Smooth muscle cell (in vitro differentiated cells): ENCODE data around the gene DPP10. TPM values are rescaled to one million over a fixed set of nuclear protein-coding genes. Genes with fewer than 3 reads are reported as not detected.
"Not testable (repeated sequence)": the region's sequence is repeated elsewhere in the genome, so short reads cannot be mapped to it uniquely, and the experiment has no call there.

Source experiments
- DNase-seq: peaks from one replicate; lab custom pipeline; 2025; ENCODE audit not compliant: unreplicated experiment; lab: John Stamatoyannopoulos, UW
- H2AFZ ChIP-seq: fragments of 200-600 bp; sonication (generic); 2 replicates; pipeline ENCODE4 v1.6.0; 2016; ENCODE audit warnings: antibody characterized with exemption, low read depth, mild to moderate bottlenecking
- H3F3A ChIP-seq: fragments of 200-600 bp; sonication (generic); 2 replicates; pipeline ENCODE4 v1.6.0; 2017; ENCODE audit warnings: antibody characterized with exemption, low read depth
- H3K27ac ChIP-seq: fragments of 200-600 bp; sonication (generic); 2 replicates; pipeline ENCODE4 v1.5.1; 2016; ENCODE audit warnings: low read depth, mild to moderate bottlenecking
- H3K27me3 ChIP-seq: fragments of 200-600 bp; sonication (generic); 2 replicates; pipeline ENCODE4 v1.6.1; 2016; ENCODE audit warnings: low read depth, mild to moderate bottlenecking
- H3K36me3 ChIP-seq: fragments of 200-600 bp; sonication (generic); 2 replicates; pipeline ENCODE4 v1.5.1; 2016; ENCODE audit warnings: low read depth
- H3K4me1 ChIP-seq: fragments of 200-600 bp; sonication (generic); 2 replicates; pipeline ENCODE4 v1.5.1; 2016; ENCODE audit warnings: low read depth
- H3K4me2 ChIP-seq: fragments of 200-600 bp; sonication (generic); 2 replicates; pipeline ENCODE4 v1.6.0; 2016; ENCODE audit warnings: mild to moderate bottlenecking
- H3K4me3 ChIP-seq: fragments of 200-600 bp; sonication (generic); 2 replicates; pipeline ENCODE4 v1.5.1; 2016; ENCODE audit warnings: mild to moderate bottlenecking
- H3K79me2 ChIP-seq: fragments of 200-600 bp; sonication (generic); 2 replicates; pipeline ENCODE4 v1.6.0; 2016; ENCODE audit warnings: low read depth, mild to moderate bottlenecking
- H3K9ac ChIP-seq: fragments of 200-600 bp; sonication (generic); 2 replicates; pipeline ENCODE4 v1.6.0; 2016; ENCODE audit warnings: low read depth
- H3K9me3 ChIP-seq: fragments of 200-600 bp; sonication (generic); replicated peaks from 2 replicates; pipeline ENCODE4 v1.5.1; 2016; ENCODE audit warnings: low read depth
- H4K20me1 ChIP-seq: fragments of 200-600 bp; sonication (generic); 2 replicates; pipeline ENCODE4 v1.6.0; 2016; ENCODE audit warnings: low read depth
- CTCF ChIP-seq: fragments of 200-600 bp; sonication (generic); IDR thresholded peaks from 2 replicates; pipeline ENCODE4 v1.5.1; 2017; ENCODE audit warnings: borderline replicate concordance, mild to moderate bottlenecking, antibody characterized with exemption; ENCODE audit not compliant: insufficient read depth, poor library complexity, severe bottlenecking
- WGBS: methylation state at CpG from one replicate; pipeline ENCODE4 v1.1.7; 2016; ENCODE audit warnings: low lambda C conversion rate; 5-methylcytosine and 5-hydroxymethylcytosine counted together
- polyA plus RNA-seq: library from polyadenylated mRNA; unstranded; fragments of >200 nt; fragmentation: Nextera tagmentation; extraction: Ambion mirVana; gene quantifications from 2 replicates; pipeline ENCODE4 v1.2.1, GENCODE V29; 2016
- total RNA-seq: library from RNA; depleted of rRNA; stranded (reverse); fragments of >200 nt; gene quantifications from 2 replicates; pipeline ENCODE4 v1.2.3, GENCODE V29; 2014

Gene DPP10
- total and polyA plus RNA-seq, 2 experiments from 2014 or later: 3.6 TPM; not detected in 1

- H3K9me3 ChIP-seq: no peaks in the 10 kb centered on the region
- H3K27me3 ChIP-seq: peaks cover 74% of the 10 kb centered on the region
- no peak overlapping the region for H2AFZ ChIP-seq
- H3K36me3 ChIP-seq: no peaks in the 10 kb centered on the region
- DNase-seq: no peak
- no peaks in the 10 kb centered on the region for H3K79me2 ChIP-seq
- no peak overlapping the region for H3K27ac ChIP-seq
- H3K4me1 ChIP-seq: peaks cover 7% of the 10 kb centered on the region
- no peaks in the 10 kb centered on the region for H3F3A ChIP-seq
- H3K4me3 ChIP-seq: no peak overlapping the region
- H3K9ac ChIP-seq: no peak overlapping the region
- WGBS: 83% methylated on average over 3 of the region's 3 CpGs
- no peak overlapping the region for H3K4me2 ChIP-seq
- no peaks in the 10 kb centered on the region for H4K20me1 ChIP-seq
- TF ChIP-seq CTCF: no peak
Measured at GRCh38 chr2:114515882-114516281, 73.4 kb downstream of the DPP10 start.

GRCh38 chr2:114517580-114517979 is 75.1 kb downstream of the DPP10 start:
- no peak overlapping the region for H3K27ac ChIP-seq
- no peaks in the 10 kb centered on the region for H3K79me2 ChIP-seq
- peaks cover 59% of the 10 kb centered on the region for H3K27me3 ChIP-seq
- no peaks in the 10 kb centered on the region for H3K36me3 ChIP-seq
- H3K4me1 ChIP-seq: peaks cover 7% of the 10 kb centered on the region
- H3K9ac ChIP-seq: no peak overlapping the region
- no peak for DNase-seq
- TF ChIP-seq CTCF: no peak
- no peak overlapping the region for H3K4me2 ChIP-seq
- no peaks in the 10 kb centered on the region for H3F3A ChIP-seq
- H4K20me1 ChIP-seq: no peaks in the 10 kb centered on the region
- WGBS: 95% methylated on average over 5 of the region's 5 CpGs
- no peak overlapping the region for H3K4me3 ChIP-seq
- H3K9me3 ChIP-seq: no peaks in the 10 kb centered on the region
- H2AFZ ChIP-seq: no peak overlapping the region

GRCh38 chr2:114518738-114519137 is 76.3 kb downstream of the DPP10 start:
- Histone ChIP-seq H3K9ac (no peak overlapping the region), H3K4me3 (no peak overlapping the region), H3K4me1 (peaks cover 7% of the 10 kb centered on the region), H3K4me2 (no peak overlapping the region), H2AFZ (no peak overlapping the region), H3F3A (no peaks in the 10 kb centered on the region), H3K36me3 (no peaks in the 10 kb centered on the region), H3K9me3 (no peaks in the 10 kb centered on the region), H3K27me3 (peaks cover 62% of the 10 kb centered on the region), H3K79me2 (no peaks in the 10 kb centered on the region), H3K27ac (no peak overlapping the region), H4K20me1 (no peaks in the 10 kb centered on the region)
- 77% methylated on average over 5 of the region's 5 CpGs for WGBS
- no peak for DNase-seq
- TF ChIP-seq CTCF: no peak

GRCh38 chr2:114522612-114523011 is 80.2 kb downstream of the DPP10 start:
- not testable (repeated sequence) for H3K79me2 ChIP-seq, DNase-seq, H3K36me3 ChIP-seq, H3K9ac ChIP-seq, H3K9me3 ChIP-seq, H4K20me1 ChIP-seq, H3K4me2 ChIP-seq, H3F3A ChIP-seq, H3K4me3 ChIP-seq, H3K27ac ChIP-seq, H3K4me1 ChIP-seq, H2AFZ ChIP-seq
- peaks cover 62% of the 10 kb centered on the region for H3K27me3 ChIP-seq
- 83% methylated on average over 4 of the region's 4 CpGs for WGBS
